Keratinocyte (primary cell): ENCODE data around the gene MYBPH. TPM values are rescaled to one million over a fixed set of nuclear protein-coding genes. Genes with fewer than 3 reads are reported as not detected.

Source experiments
- DNase-seq: peaks from one replicate; pipeline ENCODE4 v3.0.0-alpha.2; 2011; ENCODE audit warnings: low read depth, missing footprints, low spot score
- FAIRE-seq: peaks from 2 replicates; lab custom pipeline; 2011; peaks lifted over from hg19 to GRCh38; lab: Jason Lieb, UNC
- H2AFZ ChIP-seq: 2 replicates; pipeline ENCODE4 v1.6.0; 2012; ENCODE audit warnings: low read length, control low read depth, inconsistent platforms; ENCODE audit not compliant: control insufficient read depth
- H3K27ac ChIP-seq: 2 replicates; pipeline ENCODE4 v1.5.1; 2011; ENCODE audit warnings: low read length; ENCODE audit not compliant: control insufficient read depth, insufficient read depth
- H3K27me3 ChIP-seq: 3 replicates; pipeline ENCODE4 v1.6.0; 2011; ENCODE audit warnings: low read length; ENCODE audit not compliant: control insufficient read depth, insufficient read depth; ENCODE audit errors: extremely low read depth
- H3K36me3 ChIP-seq, 2 experiments: 2 replicates in 1 of 2; 3 replicates in 1 of 2; pipeline ENCODE4 v1.5.1; 2011; ENCODE audit warnings: low read length in 2 of 2, mild to moderate bottlenecking in 1 of 2; ENCODE audit not compliant: control insufficient read depth in 2 of 2, insufficient read depth in 2 of 2; ENCODE audit errors: extremely low read depth in 1 of 2
- H3K4me1 ChIP-seq: 3 replicates; pipeline ENCODE4 v1.5.1; 2011; ENCODE audit warnings: low read length; ENCODE audit not compliant: control insufficient read depth, insufficient read depth; ENCODE audit errors: extremely low read depth
- H3K4me2 ChIP-seq: 3 replicates; pipeline ENCODE4 v1.6.0; 2011; ENCODE audit warnings: low read depth, low read length; ENCODE audit not compliant: control insufficient read depth, insufficient read depth; ENCODE audit errors: extremely low read depth
- H3K4me3 ChIP-seq, 3 experiments: fragments of 200-600 bp in 1 of 3; sonication (generic) in 1 of 3; 2 replicates in 2 of 3; 3 replicates in 1 of 3; pipeline ENCODE4 v1.5.1; 2011 to 2016; ENCODE audit warnings: low read length in 3 of 3, mild to moderate bottlenecking in 3 of 3, control low read depth in 2 of 3, inconsistent platforms in 1 of 3, low read depth in 1 of 3, mixed read lengths in 1 of 3, mixed run types in 1 of 3, moderate library complexity in 1 of 3; ENCODE audit not compliant: control insufficient read depth in 2 of 3, insufficient read depth in 2 of 3; ENCODE audit errors: extremely low read depth in 1 of 3
- H3K79me2 ChIP-seq: 2 replicates; pipeline ENCODE4 v1.6.0; 2012; ENCODE audit warnings: low read length; ENCODE audit not compliant: control insufficient read depth, insufficient read depth
- H3K9ac ChIP-seq: 3 replicates; pipeline ENCODE4 v1.6.0; 2011; ENCODE audit warnings: low read length; ENCODE audit not compliant: control insufficient read depth, insufficient read depth; ENCODE audit errors: extremely low read depth
- H3K9me1 ChIP-seq: 3 replicates; pipeline ENCODE4 v1.6.0; 2011; ENCODE audit warnings: low read length; ENCODE audit not compliant: control insufficient read depth, insufficient read depth; ENCODE audit errors: extremely low read depth
- H3K9me3 ChIP-seq: 2 replicates; pipeline ENCODE4 v1.5.1; 2012; ENCODE audit warnings: low read depth, low read length; ENCODE audit not compliant: control insufficient read depth
- H4K20me1 ChIP-seq: 3 replicates; pipeline ENCODE4 v1.6.0; 2011; ENCODE audit warnings: low read length; ENCODE audit not compliant: control insufficient read depth, insufficient read depth; ENCODE audit errors: extremely low read depth
- CTCF ChIP-seq, 3 experiments: IDR thresholded peaks in 1 of 3; conservative IDR thresholded peaks in 1 of 3; optimal IDR thresholded peaks in 1 of 3; 2 replicates in 2 of 3; 3 replicates in 1 of 3; pipeline versions ENCODE3 to v1.5.1; 2011; ENCODE audit warnings: low read length in 3 of 3, mild to moderate bottlenecking in 3 of 3, moderate library complexity in 2 of 3, control low read depth in 1 of 3, inconsistent platforms in 1 of 3; ENCODE audit not compliant: insufficient read depth in 2 of 3; ENCODE audit errors: extremely low read depth in 1 of 3
- EZH2 ChIP-seq: IDR thresholded peaks from one replicate; pipeline ENCODE4 v1.6.1; 2012; ENCODE audit warnings: inconsistent platforms, mild to moderate bottlenecking, low read length, moderate library complexity
- dilution Hi-C: fragments of 300-500 bp; cut with MboI; formaldehyde crosslinking; loops from one replicate; pipeline ENCODE4 v1.7.0; 2020; ENCODE audit warnings: low sequenced_read_pairs; ENCODE audit not compliant: extremely low pct_ligation_motif_present
- polyA plus RNA-seq, 5 experiments: library from polyadenylated mRNA; depleted of rRNA in 3 of 5; stranded (reverse) in 3 of 5; stranded (forward) in 1 of 5; unstranded in 1 of 5; fragments of >200 nt; gene quantifications; 1 replicate in 1 of 5; 2 replicates in 3 of 5; 3 replicates in 1 of 5; pipeline versions ENCODE4 v1.2.1 to v1.2.3, GENCODE V29; 2011 to 2012; ENCODE audit warnings: missing spikeins in 2 of 5, low read depth in 1 of 5, low replicate concordance in 1 of 5

Gene MYBPH
- polyA plus RNA-seq, 1 donor (not counting 4 experiments of a cell fraction or from before 2014, with no cell fraction given): not detected

GRCh38 chr1:203172184-203173010 is 3.2 kb downstream of the MYBPH start:
- Histone ChIP-seq H3K27me3 (peaks cover 4% of the 10 kb centered on the region), H3K4me3 (no peak overlapping the region), H2AFZ (no peak overlapping the region), H3K9ac (no peak overlapping the region), H3K36me3 (no peaks in the 10 kb centered on the region), H3K4me2 (no peak overlapping the region), H4K20me1 (no peaks in the 10 kb centered on the region), H3K9me3 (no peaks in the 10 kb centered on the region), H3K4me1 (no peaks in the 10 kb centered on the region), H3K27ac (no peak overlapping the region), H3K9me1 (no peaks in the 10 kb centered on the region), H3K79me2 (no peaks in the 10 kb centered on the region)
- dilution Hi-C loops: no loop called here
- DNase-seq (no peak), FAIRE-seq (no peak)
- peak; percentile 89 to 100 (median 96) for TF ChIP-seq CTCF (optimal IDR thresholded peaks at IDR 0.05 in 1 of 3, IDR thresholded peaks at IDR 0.05 in 1 of 3, conservative IDR thresholded peaks at IDR 0.05 in 1 of 3; ENCODE audit: extremely low read depth in 1 of 3, insufficient read depth in 2 of 3, low read length in 3 of 3)
- no peak for TF ChIP-seq EZH2

GRCh38 chr1:203171341-203172183 is 4.1 kb downstream of the MYBPH start:
- H3K36me3 ChIP-seq: no peaks in the 10 kb centered on the region
- H3K9me1 ChIP-seq: no peaks in the 10 kb centered on the region
- FAIRE-seq (no peak), DNase-seq (no peak)
- no peak overlapping the region for H3K27ac ChIP-seq
- dilution Hi-C loops: no loop called here
- peaks cover 4% of the 10 kb centered on the region for H3K27me3 ChIP-seq
- no peak overlapping the region for H2AFZ ChIP-seq
- no peak overlapping the region for H3K9ac ChIP-seq
- H3K4me1 ChIP-seq: no peaks in the 10 kb centered on the region
- no peaks in the 10 kb centered on the region for H4K20me1 ChIP-seq
- H3K79me2 ChIP-seq: no peaks in the 10 kb centered on the region
- no peaks in the 10 kb centered on the region for H3K9me3 ChIP-seq
- no peak overlapping the region for H3K4me2 ChIP-seq
- TF ChIP-seq EZH2 (no peak), CTCF (optimal IDR thresholded peaks at IDR 0.05 in 1 of 3, IDR thresholded peaks at IDR 0.05 in 1 of 3, conservative IDR thresholded peaks at IDR 0.05 in 1 of 3; ENCODE audit: extremely low read depth in 1 of 3, insufficient read depth in 2 of 3, low read length in 3 of 3) (no peak)
- H3K4me3 ChIP-seq: no peak overlapping the region
